Caco-2 (cell line): ENCODE results near the gene ANKRD36C. TPM values are rescaled to one million over a fixed set of nuclear protein-coding genes. Genes with fewer than 3 reads are reported as not detected.
"Not testable (repeated sequence)": the region's sequence is repeated elsewhere in the genome, so short reads cannot be mapped to it uniquely, and the experiment has no call there.

Source experiments
- BruUV-seq: library from RNA; stranded (reverse); fragments of 400-500 nt; replicated peaks from 2 replicates; lab custom pipeline; 2021; lab: Mats Ljungman, UMichigan
- CTCF ChIA-PET: fragments of 300-600 bp; sonication (Branson Sonifier 250); formaldehyde crosslinking; loops from one replicate; lab custom pipeline; 2022; ENCODE audit warnings: antibody characterized with exemption; lab: Charles Lee
- POLR2A ChIA-PET: fragments of 300-600 bp; sonication (Branson Sonifier 250); formaldehyde crosslinking; loops from one replicate; lab custom pipeline; 2022; ENCODE audit warnings: antibody characterized with exemption; lab: Charles Lee
- DNase-seq, 2 experiments: peaks; one replicate each; pipeline versions ENCODE4 v3.0.0 to v3.0.0-alpha.2; 2020 to 2022
- H3K27me3 ChIP-seq: replicated peaks from 2 replicates; pipeline ENCODE4 v1.6.0; 2011; ENCODE audit warnings: low read length; ENCODE audit not compliant: control insufficient read depth, insufficient read depth
- H3K36me3 ChIP-seq: 2 replicates; pipeline ENCODE4 v1.5.1; 2011; ENCODE audit warnings: low read length; ENCODE audit not compliant: control insufficient read depth, insufficient read depth
- H3K4me1 ChIP-seq: fragments of 250-450 bp; sonication (Bioruptor Pico); 2 replicates; pipeline ENCODE4 v1.5.1; 2020; ENCODE audit warnings: mild to moderate bottlenecking
- H3K4me3 ChIP-seq: 2 replicates; pipeline ENCODE4 v1.5.1; 2011; ENCODE audit warnings: low read depth, mild to moderate bottlenecking, control low read depth, low read length
- H3K9me3 ChIP-seq: fragments of 250-450 bp; sonication (Bioruptor Pico); 2 replicates; pipeline ENCODE4 v1.5.1; 2020; ENCODE audit warnings: mild to moderate bottlenecking, moderate library complexity
- H3K27ac Mint-ChIP-seq: one replicate; pipeline ENCODE4 v1.8.0; 2022; ENCODE audit warnings: mixed read lengths; ENCODE audit not compliant: unreplicated experiment
- H3K27me3 Mint-ChIP-seq: one replicate; pipeline ENCODE4 v1.8.0; 2022; ENCODE audit warnings: mixed read lengths; ENCODE audit not compliant: insufficient read depth, unreplicated experiment
- H3K36me3 Mint-ChIP-seq: one replicate; pipeline ENCODE4 v1.8.0; 2022; ENCODE audit warnings: mild to moderate bottlenecking, mixed read lengths; ENCODE audit not compliant: insufficient read depth, unreplicated experiment
- H3K4me1 Mint-ChIP-seq: one replicate; pipeline ENCODE4 v1.8.0; 2022; ENCODE audit warnings: low read depth, mixed read lengths; ENCODE audit not compliant: unreplicated experiment
- H3K4me3 Mint-ChIP-seq: one replicate; pipeline ENCODE4 v1.8.0; 2022; ENCODE audit warnings: mild to moderate bottlenecking, moderate library complexity, mixed read lengths; ENCODE audit not compliant: unreplicated experiment
- H3K9me3 Mint-ChIP-seq: one replicate; pipeline ENCODE4 v1.8.0; 2022; ENCODE audit warnings: mixed read lengths; ENCODE audit not compliant: unreplicated experiment
- intact Hi-C: fragments of 100-400 bp; cut with micrococcal nuclease; formaldehyde crosslinking; loops from one replicate; pipeline ENCODE4 v1.10.0; 2022; ENCODE audit not compliant: unreplicated experiment
- total RNA-seq: library from RNA; stranded (reverse); gene quantifications from 2 replicates; pipeline ENCODE4 v1.2.3, GENCODE V29; 2022
- TF ChIP-seq, protein P1 (sequence below), 2 experiments: fragments of 200-600 bp in 1 of 2; IDR thresholded peaks; 1 replicate in 1 of 2; 2 replicates in 1 of 2; pipeline versions ENCODE4 v1.5.1 to v1.8.0; 2011 to 2022; ENCODE audit warnings: antibody characterized with exemption in 1 of 2, control low read depth in 1 of 2, inconsistent platforms in 1 of 2, low read depth in 1 of 2, low read length in 1 of 2, mild to moderate bottlenecking in 1 of 2, moderate library complexity in 1 of 2; ENCODE audit not compliant: insufficient read depth in 1 of 2, severe bottlenecking in 1 of 2, unreplicated experiment in 1 of 2

Gene ANKRD36C
- total RNA-seq, 1 experiment from 2014 or later, result 28.8 TPM

DNA sequence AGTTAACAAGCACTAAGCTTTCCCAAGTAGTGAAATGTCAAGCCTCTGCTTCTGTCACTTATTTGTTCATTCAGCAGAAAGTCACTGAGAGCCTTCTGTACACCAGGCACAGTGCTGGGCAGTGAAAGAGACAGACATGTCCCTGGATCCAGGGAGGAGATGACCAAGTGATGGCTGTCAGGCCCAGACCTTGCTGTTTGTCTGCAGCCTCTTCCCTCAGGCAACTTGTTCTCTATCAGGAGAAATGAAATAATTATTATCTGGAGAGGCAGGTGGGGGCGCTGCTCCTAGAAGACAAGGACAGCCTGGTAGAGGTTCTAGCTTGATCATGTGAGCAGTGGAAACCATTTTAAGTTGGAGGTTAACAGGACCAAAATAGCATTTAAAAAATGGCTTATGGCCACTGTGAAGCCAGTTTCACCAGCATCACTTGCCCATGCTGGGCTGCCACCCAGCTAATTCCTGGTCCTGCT lies 21.2 kb upstream of the ANKRD36C start:
- H3K27me3 ChIP-seq, H3K36me3 ChIP-seq, H3K27me3 Mint-ChIP-seq, intact Hi-C loops, H3K9me3 ChIP-seq, H3K9me3 Mint-ChIP-seq, H3K27ac Mint-ChIP-seq, H3K4me1 Mint-ChIP-seq, H3K4me1 ChIP-seq, BruUV-seq, H3K4me3 Mint-ChIP-seq, H3K4me3 ChIP-seq, DNase-seq, POLR2A ChIA-PET, H3K36me3 Mint-ChIP-seq: not testable (repeated sequence)
- CTCF ChIA-PET, result interaction anchor here (0.7 to 1.9 kb wide), 2 partner anchors 104 kb away, joined by 3 to 4 read pairs; partner anchors contain the start of gene ADRA2B

DNA sequence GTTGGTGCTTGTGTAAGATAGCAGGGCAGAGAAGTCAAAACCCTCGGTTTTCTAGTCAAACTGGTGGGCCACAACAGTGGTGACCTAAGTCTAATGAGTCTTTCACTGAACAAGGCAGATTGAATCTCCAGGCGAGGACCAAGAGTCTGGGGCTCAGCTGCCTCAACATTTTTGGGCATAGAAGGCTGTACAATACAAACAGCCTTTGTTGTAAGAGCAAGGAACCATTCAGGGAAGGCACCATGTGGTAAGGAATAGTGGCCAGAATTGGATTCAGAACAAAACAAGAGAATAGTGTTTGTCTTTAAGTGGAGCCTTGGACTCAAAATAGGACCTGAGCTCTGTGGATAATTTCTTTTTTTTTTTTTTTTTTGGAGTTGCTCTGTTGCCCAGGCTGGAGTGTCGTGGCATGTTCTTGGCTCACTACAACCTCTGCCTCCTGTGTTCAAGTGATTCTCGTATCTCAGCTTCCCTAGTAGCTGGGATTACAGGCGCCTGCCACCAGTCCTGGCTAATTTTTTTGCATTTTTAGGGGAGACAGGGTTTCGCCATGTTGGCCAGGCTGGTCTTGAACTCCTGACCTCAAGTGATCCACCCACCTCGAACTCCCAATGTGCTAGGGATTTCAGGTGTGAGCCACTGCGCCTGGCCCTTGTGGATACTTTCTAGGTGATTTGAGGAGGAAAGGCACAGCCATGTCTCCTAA lies 20.6 kb upstream of the ANKRD36C start:
- H3K9me3 Mint-ChIP-seq, H3K4me3 Mint-ChIP-seq, H3K9me3 ChIP-seq, H3K27me3 ChIP-seq, H3K27me3 Mint-ChIP-seq, H3K27ac Mint-ChIP-seq, intact Hi-C loops, DNase-seq, H3K4me1 ChIP-seq, BruUV-seq, POLR2A ChIA-PET, H3K36me3 Mint-ChIP-seq, H3K36me3 ChIP-seq, H3K4me1 Mint-ChIP-seq, H3K4me3 ChIP-seq: not testable (repeated sequence)
- CTCF ChIA-PET, result interaction anchor here (0.6 to 1.9 kb wide), 2 partner anchors 19 to 104 kb away, joined by 3 to 4 read pairs; partner anchors contain the start of gene ADRA2B

DNA sequence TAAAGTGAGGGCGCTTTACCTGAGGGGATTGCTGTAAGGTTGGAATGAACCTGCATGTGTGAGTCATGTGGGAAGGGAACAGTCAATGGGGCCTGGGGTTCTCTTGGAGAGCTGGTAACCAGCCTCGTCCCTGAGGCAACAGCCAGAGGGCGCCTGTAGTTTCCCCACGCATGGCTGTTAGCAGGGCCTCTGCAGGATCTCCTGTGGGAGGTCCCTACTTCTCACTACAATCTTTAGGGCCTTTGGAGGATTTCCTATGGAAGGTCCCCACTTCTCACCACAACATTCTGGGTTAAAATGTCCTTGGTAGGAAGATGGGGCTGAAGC lies 19.5 kb upstream of the ANKRD36C start:
- H3K4me1 ChIP-seq, BruUV-seq, H3K27ac Mint-ChIP-seq, H3K27me3 Mint-ChIP-seq, H3K27me3 ChIP-seq, H3K36me3 Mint-ChIP-seq, POLR2A ChIA-PET, H3K9me3 Mint-ChIP-seq, H3K4me1 Mint-ChIP-seq, H3K4me3 ChIP-seq, intact Hi-C loops, H3K9me3 ChIP-seq, H3K36me3 ChIP-seq: not testable (repeated sequence)
- TF ChIP-seq, protein P1, sequence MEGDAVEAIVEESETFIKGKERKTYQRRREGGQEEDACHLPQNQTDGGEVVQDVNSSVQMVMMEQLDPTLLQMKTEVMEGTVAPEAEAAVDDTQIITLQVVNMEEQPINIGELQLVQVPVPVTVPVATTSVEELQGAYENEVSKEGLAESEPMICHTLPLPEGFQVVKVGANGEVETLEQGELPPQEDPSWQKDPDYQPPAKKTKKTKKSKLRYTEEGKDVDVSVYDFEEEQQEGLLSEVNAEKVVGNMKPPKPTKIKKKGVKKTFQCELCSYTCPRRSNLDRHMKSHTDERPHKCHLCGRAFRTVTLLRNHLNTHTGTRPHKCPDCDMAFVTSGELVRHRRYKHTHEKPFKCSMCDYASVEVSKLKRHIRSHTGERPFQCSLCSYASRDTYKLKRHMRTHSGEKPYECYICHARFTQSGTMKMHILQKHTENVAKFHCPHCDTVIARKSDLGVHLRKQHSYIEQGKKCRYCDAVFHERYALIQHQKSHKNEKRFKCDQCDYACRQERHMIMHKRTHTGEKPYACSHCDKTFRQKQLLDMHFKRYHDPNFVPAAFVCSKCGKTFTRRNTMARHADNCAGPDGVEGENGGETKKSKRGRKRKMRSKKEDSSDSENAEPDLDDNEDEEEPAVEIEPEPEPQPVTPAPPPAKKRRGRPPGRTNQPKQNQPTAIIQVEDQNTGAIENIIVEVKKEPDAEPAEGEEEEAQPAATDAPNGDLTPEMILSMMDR (IDR thresholded peaks at IDR 0.05; ENCODE audit: insufficient read depth in 1 of 2, low read depth in 1 of 2, low read length in 1 of 2, severe bottlenecking in 1 of 2, unreplicated experiment in 1 of 2), result peak in 1 of 2 experiments; percentile 18
- H3K4me3 Mint-ChIP-seq, result peak overlapping the region; percentile 38
- CTCF ChIA-PET, result interaction anchor here (1.9 kb wide), 1 partner anchor 105 kb away, joined by 4 read pairs; the partner anchor contains the start of gene ADRA2B
- DNase-seq, result peak in 1 of 2 experiments; percentile 48

DNA sequence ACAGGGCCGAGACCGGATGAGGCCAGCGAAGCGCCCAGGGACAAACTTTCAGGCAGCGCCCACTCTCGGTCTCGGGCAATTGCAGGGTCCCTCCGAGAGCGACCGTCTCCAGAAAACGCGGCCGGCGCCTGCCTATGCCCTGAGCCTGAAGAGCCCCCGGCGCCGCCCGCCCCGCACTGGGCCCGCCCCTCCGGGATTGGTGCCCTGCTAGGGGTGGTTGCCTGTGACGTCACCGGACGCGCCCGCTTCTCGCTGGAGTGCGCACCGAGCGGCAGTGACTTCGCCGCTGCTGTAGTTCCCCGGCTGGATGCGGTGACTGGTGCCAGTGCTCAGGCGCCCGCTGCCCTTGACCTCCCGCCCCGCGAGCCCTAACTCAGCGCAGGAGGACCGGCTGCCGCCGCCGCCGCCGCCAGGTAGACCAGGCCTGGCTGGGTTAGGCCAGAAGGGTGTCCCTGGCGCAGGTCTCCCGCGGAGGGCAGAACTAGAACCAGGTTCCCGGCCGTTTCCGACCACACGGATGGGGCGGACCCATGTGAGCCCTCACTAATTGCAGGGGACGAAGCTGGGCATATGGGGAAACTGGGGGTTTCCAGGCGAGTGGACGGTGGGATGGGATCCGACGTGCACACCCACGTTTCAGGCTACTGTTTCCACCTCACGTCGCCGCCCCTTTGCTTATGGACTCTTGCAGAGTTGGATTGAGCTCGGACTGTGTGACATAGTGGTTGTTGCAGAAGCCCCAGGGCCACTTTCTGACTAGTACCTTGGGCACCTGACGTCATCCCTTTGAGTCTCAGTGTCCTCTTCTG lies 18.9 kb upstream of the ANKRD36C start:
- H3K9me3 ChIP-seq, BruUV-seq, H3K36me3 ChIP-seq, H3K36me3 Mint-ChIP-seq, POLR2A ChIA-PET, intact Hi-C loops, H3K9me3 Mint-ChIP-seq, H3K27me3 ChIP-seq, H3K4me1 ChIP-seq, H3K4me1 Mint-ChIP-seq, H3K27me3 Mint-ChIP-seq: not testable (repeated sequence)
- CTCF ChIA-PET, result interaction anchor here (1.0 to 1.9 kb wide), 3 partner anchors 18 to 164 kb away, joined by 3 to 22 read pairs (median 4); partner anchors contain the start of gene ADRA2B
- peak overlapping the region; percentile 52 for H3K4me3 ChIP-seq
- DNase-seq, result peak; percentile 94 to 96
- peak overlapping the region; percentile 86 for H3K27ac Mint-ChIP-seq
- peak overlapping the region; percentile 78 for H3K4me3 Mint-ChIP-seq
